Gastroesophageal sphincter (tissue), 3 donors: ENCODE data around the gene MED26.

Source experiments
- EP300 ChIP-seq: sonication (generic); formaldehyde crosslinking; IDR thresholded peaks from one replicate; pipeline ENCODE4 v1.6.1; 2017; ENCODE audit warnings: antibody characterized with exemption, mild to moderate bottlenecking
- POLR2A ChIP-seq, 2 donors: fragments of 450-650 bp; IDR thresholded peaks; one replicate each; pipeline ENCODE4 v1.6.1; 2017; ENCODE audit warnings: antibody characterized with exemption in 2 of 2, mild to moderate bottlenecking in 2 of 2, moderate library complexity in 1 of 2
- POLR2AphosphoS5 ChIP-seq: sonication (generic); formaldehyde crosslinking; IDR thresholded peaks from one replicate; pipeline ENCODE4 v1.6.1; 2017; ENCODE audit warnings: antibody characterized with exemption
- TF ChIP-seq, protein P1 (sequence below), 4 experiments: fragments of 200-600 bp in 2 of 4; fragments of 450-650 bp in 2 of 4; sonication (generic) in 1 of 4; IDR thresholded peaks; one replicate each; pipeline ENCODE4 v1.5.1; 2017 to 2019; ENCODE audit warnings: antibody characterized with exemption in 4 of 4, mild to moderate bottlenecking in 2 of 4, moderate library complexity in 2 of 4

DNA sequence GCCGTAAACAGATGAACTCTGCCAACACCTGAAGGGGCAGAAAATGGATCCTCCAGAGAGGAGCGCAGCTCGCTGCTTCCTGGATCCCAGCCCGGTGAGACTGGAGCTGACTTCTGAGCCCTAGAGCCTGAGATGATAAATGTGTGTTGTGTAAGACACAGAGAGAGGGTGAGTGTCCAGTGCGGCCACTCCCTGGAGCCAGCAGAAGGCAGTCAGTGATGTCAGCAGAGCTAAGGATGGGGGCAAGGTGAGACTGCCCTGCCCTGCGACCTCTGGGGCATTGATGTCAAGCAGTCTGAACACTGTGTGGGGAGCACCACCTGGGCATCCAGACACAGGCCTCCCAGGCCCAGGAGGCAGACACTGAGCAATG is 46.0 kb downstream of the MED26 start:
- no peak for TF ChIP-seq POLR2A (IDR thresholded peaks at IDR 0.05)
- TF ChIP-seq, protein P1, sequence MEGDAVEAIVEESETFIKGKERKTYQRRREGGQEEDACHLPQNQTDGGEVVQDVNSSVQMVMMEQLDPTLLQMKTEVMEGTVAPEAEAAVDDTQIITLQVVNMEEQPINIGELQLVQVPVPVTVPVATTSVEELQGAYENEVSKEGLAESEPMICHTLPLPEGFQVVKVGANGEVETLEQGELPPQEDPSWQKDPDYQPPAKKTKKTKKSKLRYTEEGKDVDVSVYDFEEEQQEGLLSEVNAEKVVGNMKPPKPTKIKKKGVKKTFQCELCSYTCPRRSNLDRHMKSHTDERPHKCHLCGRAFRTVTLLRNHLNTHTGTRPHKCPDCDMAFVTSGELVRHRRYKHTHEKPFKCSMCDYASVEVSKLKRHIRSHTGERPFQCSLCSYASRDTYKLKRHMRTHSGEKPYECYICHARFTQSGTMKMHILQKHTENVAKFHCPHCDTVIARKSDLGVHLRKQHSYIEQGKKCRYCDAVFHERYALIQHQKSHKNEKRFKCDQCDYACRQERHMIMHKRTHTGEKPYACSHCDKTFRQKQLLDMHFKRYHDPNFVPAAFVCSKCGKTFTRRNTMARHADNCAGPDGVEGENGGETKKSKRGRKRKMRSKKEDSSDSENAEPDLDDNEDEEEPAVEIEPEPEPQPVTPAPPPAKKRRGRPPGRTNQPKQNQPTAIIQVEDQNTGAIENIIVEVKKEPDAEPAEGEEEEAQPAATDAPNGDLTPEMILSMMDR (IDR thresholded peaks at IDR 0.05): no peak
- no peak for TF ChIP-seq POLR2AphosphoS5
- TF ChIP-seq EP300: no peak
